ENCODE measurements around the gene ITSN2.
"Not testable (repeated sequence)": the region's sequence is repeated elsewhere in the genome, so short reads cannot be mapped to it uniquely, and the experiment has no call there.

Gene ITSN2

GRCh38 chr2:24225499-24226242, 134.7 kb downstream of the ITSN2 start:
- intact Hi-C loops (cut with DNase I), result no loop called here
- peak in 1 of 10 donors; percentile 48 for DNase-seq

DNA sequence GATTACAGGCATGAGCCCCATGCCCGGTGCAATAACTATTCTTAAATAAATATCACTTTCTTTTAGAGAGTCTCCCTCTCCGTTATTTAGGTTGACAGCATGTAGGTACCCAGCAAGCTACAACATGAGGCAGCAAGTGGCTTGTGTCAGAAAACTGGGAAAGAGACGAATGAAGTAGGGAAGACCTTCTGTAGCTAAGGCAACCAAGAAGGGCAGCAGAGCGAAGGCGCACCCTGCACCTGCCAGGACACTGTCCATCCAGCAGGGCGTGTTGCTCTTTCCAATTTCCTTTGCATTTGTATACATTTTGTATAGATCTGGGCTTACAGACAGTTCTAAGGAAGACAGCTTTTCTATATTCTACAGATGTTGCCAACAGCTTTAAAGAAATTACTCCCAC, 137.4 kb downstream of the ITSN2 start:
- intact Hi-C loops (cut with DNase I), result no loop called here
- no peak for DNase-seq

- no peak for DNase-seq
- intact Hi-C loops (cut with DNase I), result no loop called here
Measured at GRCh38 chr2:24221343-24222050, 138.8 kb downstream of the ITSN2 start.

- DNase-seq, result peak in 2 of 10 donors; percentile 28 to 85
- intact Hi-C loops (cut with DNase I), result no loop called here
Measured at GRCh38 chr2:24220554-24221291, 139.6 kb downstream of the ITSN2 start.

DNA sequence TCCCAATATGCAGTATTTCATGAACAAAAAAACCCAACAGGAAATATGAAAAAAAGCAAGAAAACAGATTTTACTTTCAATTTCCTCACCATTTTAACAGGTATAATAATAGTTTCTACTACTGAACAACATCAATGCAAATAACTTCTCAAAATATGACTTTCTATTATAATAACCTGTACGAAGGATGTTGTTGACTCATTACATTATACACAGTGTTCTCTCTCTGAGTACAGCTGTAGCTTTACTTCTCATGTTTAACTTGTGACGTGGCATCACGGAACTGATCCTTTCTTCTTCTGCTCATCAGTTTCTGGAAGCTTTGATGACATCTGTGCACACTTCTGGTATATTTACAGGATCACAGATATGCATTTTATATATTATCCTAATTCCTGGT, 145.5 kb downstream of the ITSN2 start:
- no peak for DNase-seq
- intact Hi-C loops (cut with DNase I), result no loop called here

- DNase-seq, result no peak
- intact Hi-C loops (cut with DNase I), result no loop called here
Measured at GRCh38 chr2:24211408-24211807, 148.9 kb downstream of the ITSN2 start.

DNA sequence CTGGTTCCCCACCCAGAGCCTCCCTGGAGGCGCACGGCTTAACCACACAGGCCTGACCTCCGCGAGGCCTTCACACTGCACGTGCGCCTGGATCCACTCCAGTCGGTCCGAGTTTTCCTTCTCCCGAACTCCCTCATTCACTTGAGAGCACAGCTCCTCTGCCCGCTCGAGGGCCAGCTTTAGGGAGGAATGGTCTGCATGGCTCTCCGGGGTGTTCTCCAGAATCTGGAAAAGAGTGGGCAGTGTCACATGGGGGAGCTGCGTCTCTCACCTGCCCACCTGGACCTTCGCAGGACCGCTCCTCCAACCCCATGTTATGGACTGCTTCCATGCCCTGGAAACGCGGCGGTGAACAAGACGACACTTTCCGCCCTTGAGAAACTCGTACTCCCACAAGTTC, 149.6 kb downstream of the ITSN2 start:
- peak in 1 of 10 donors; percentile 70 for DNase-seq
- intact Hi-C loops (cut with DNase I), result no loop called here

DNA sequence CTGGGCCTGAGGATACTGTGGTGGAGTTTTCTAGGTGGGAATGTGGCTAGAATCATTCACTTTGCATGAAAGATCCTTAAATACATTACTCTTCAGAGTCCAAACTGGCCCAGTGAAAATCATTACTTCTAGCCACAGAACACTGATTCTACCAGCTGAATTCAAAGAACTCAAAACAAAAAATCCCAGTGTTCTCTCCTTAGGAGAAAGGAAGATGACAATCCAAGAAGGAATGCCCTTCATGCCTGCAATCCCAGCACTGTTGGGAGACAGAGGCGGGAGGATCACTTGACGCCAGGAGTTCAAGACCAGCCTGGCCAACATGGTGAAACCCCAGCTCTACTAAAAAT, 150.3 kb downstream of the ITSN2 start:
- intact Hi-C loops (cut with DNase I), result no loop called here
- DNase-seq, result no peak

GRCh38 chr2:24209389-24210105, 150.8 kb downstream of the ITSN2 start:
- peak in 1 of 10 donors; percentile 73 for DNase-seq
- intact Hi-C loops (cut with DNase I), result no loop called here

DNA sequence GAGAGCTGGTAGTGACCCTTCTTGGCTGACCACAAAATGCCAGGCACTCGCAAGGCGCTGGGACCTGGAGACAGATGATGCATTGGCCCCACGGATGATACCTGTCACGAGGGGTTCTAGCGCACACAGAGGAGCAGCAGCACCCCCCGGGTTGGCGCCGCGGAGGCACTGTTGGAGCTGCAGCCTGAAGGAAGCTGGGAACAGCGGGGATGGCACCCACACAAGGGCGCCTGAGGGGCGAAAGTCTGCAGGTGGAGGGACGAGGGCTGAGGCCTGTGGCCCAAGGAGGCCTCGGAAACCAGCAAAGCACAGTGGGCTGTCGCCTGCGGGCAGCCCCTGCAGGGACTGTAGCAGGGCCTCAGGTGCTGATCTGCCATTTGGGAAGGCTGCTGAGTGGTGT, 151.8 kb downstream of the ITSN2 start:
- intact Hi-C loops (cut with DNase I), result no loop called here
- DNase-seq, result peak in 1 of 10 donors; percentile 79

- peak in 1 of 10 donors; percentile 74 for DNase-seq
- intact Hi-C loops (cut with DNase I), result no loop called here
Measured at GRCh38 chr2:24207359-24207758, 153.0 kb downstream of the ITSN2 start.

DNA sequence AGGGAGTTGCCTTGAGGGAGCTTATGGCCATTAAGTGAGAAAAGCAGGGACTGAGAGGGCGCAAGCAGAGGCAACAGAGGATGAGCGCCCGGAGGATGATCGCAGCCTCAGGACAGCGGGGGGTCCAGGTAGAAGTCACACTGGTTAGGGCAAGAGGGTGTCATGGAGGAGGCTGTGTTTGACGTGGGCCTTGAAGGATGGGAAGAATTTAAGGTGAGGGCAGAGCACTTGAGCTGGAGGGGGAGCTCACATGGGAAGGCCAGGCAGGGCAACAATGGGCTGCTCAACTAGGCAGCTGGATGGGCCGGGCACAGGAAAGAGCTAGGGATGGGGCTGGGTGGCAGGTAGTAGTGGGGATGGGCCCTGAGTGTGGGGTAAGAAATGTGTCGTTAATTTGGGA, 153.6 kb downstream of the ITSN2 start:
- peak in 1 of 10 donors; percentile 29 for DNase-seq
- intact Hi-C loops (cut with DNase I), result no loop called here

- intact Hi-C loops (cut with DNase I), result no loop called here
- DNase-seq, result peak in 1 of 10 donors; percentile 63
Measured at GRCh38 chr2:24206242-24206641, 154.1 kb downstream of the ITSN2 start.

- no peak for DNase-seq
- intact Hi-C loops (cut with DNase I), result no loop called here
Measured at GRCh38 chr2:24205131-24205530, 155.2 kb downstream of the ITSN2 start.

DNA sequence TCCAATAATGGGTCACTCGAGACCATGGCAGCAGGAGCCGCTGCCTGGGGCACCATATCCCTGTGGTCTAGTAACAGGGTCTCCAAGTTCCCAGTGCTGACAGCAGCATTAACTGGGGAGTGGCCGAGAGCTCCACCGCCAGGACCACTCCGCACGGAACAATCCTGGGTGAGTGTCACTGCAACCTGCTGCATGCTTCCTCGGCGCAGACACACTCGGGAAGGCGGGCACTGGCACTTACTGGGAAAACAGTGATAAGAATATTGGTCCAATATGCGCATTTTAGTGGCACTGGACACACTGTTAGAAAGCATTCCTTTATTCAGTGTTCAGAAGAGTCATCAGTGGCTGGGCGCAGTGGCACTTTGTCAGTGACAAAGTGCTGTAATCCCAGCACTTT, 155.8 kb downstream of the ITSN2 start:
- no peak for DNase-seq
- intact Hi-C loops (cut with DNase I), result no loop called here

GRCh38 chr2:24203787-24204150, 156.6 kb downstream of the ITSN2 start:
- intact Hi-C loops (cut with DNase I), result no loop called here
- DNase-seq, result no peak

- intact Hi-C loops (cut with DNase I), result no loop called here
- DNase-seq, result peak in 1 of 10 donors; percentile 48
Measured at GRCh38 chr2:24203029-24203786, 157.1 kb downstream of the ITSN2 start.

DNA sequence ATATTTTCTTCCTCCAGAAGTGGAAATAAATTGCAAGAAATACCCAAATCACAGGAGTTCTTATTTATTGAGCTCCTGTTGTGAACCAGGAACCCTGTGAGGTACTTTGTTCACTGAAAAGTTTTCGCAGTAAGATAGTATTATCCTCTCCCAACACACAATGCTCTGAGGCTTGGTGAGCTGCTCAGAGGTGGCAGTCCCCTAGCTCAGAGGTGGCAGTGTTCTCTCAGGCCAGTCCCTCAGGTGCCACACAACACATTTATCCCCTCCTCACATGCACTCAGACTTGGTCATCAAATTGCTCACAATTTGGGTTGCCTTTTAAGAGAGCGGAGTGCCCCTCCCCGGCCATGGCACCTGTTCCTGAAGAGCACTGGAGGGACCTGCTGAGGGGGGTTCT, 159.5 kb downstream of the ITSN2 start:
- DNase-seq, result no peak
- intact Hi-C loops (cut with DNase I), result no loop called here

GRCh38 chr2:24199968-24200590, 160.3 kb downstream of the ITSN2 start:
- no peak for DNase-seq
- intact Hi-C loops (cut with DNase I), result no loop called here

- intact Hi-C loops (cut with DNase I), result not testable (repeated sequence)
Measured at GRCh38 chr2:24197213-24197612, 163.1 kb downstream of the ITSN2 start.

More at GRCh38 chr2:24197213-24197612, 163.1 kb downstream of the ITSN2 start:
- not testable (repeated sequence) for DNase-seq

Measured in posterior cingulate gyrus (tissue), 11 donors.